ENCODE measurements around the gene SLC26A2.
"Not testable (repeated sequence)": the region's sequence is repeated elsewhere in the genome, so short reads cannot be mapped to it uniquely, and the experiment has no call there.

The SLC26A2 gene

GRCh38 chr5:150006318-150006717 is 45.8 kb downstream of the SLC26A2 start:
- no peak for DNase-seq (ENCODE audit: low read depth)

DNA sequence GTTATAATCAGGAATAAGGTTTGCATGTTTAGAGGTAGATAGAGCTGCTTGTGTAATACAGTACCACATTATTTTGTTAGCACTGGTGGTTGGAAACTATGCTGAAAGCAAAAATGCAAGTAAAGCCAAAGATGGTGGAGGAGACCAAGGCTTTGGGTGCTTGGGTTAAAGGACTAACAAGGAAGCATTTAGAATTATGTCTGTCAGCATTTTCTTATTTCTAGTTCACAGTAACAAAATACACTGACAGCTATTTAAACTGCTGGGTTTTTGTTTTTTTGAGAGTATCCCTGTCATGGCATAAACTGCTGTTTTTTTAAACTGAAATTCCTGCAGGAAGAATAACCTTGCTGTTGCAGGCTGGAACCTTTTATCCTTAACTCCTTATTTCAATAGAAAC is 46.5 kb downstream of the SLC26A2 start:
- no peak for DNase-seq (ENCODE audit: low read depth)

DNA sequence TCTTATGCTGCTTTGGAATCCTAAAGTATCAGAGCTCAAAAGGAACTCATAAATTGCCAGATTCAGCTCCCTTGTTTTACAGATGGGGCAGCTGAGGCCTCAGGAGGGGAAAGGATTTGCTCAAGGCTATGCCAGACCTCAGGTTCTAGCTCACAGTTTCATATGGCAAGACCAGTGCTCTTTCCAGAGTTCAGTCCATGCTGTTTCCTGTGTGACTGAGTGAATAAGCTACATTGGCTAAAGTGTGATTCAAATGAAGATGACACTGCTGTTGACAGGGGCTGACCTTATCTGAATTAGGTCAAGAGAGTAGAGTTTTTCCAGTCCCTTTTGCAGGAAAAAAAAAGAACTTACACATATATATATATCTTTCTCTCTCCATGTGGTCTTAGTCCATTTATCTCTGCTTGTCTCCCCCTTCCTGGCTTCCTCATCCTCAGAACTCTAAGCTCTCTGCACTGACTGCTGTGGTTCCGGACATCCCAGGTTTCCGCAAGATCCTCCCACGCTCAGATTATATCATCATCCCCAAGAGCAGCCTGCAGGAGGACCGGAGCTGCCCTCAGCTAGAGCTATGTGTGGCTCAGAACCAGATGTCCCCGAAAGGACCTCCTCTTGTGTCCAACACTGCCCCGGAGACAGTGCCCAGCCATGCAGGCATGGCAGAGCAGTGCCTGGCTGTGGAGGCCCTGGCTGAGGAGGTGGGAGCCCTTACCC is 49.3 kb downstream of the SLC26A2 start:
- DNase-seq (ENCODE audit: low read depth) = no peak

GRCh38 chr5:150013931-150014330 is 53.4 kb downstream of the SLC26A2 start:
- no peak for DNase-seq (ENCODE audit: low read depth)

DNA sequence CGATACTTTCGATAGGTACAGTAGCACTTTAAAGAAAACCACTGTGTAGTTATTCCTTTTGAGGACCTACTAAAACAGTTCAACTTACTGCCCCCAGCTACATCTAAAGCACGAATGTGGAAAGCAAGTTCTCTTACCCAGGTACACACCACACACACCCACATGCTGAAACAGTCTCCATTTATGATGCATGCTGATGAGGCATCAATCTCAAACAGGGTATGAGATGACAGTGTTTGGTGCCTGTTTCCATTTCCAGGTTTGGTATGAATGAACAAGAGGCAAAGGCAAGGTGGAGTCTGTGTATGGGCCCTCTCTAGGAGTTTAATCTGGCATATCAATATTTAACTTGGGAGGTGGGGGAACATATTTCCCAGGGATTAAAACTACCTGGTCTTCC is 53.9 kb downstream of the SLC26A2 start:
- DNase-seq (ENCODE audit: low read depth) = no peak

DNA sequence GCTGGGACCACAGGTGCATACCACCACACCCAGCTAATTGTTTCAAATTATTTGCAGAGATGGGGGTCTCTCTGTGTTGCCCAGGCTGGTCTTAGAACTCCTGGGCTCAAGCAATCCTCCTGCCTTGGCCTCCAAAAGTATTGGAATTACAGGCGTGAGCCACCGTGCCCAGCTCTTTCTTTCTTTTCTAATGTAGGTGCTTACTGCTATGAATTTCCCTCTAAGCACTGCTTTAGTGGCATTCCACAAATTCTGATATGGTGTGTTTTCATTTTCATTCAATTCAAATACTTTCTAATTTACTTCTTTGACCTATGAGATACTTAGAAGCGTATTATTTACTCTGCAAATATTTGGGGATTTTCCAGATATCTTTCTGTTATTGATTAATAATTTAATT is 54.9 kb downstream of the SLC26A2 start:
- DNase-seq (ENCODE audit: low read depth) = no peak

- no peak for DNase-seq (ENCODE audit: low read depth)
Observed at GRCh38 chr5:150016537-150016936, 56.0 kb downstream of the SLC26A2 start.

- DNase-seq (ENCODE audit: low read depth) = no peak
Observed at GRCh38 chr5:150017226-150018005, 56.9 kb downstream of the SLC26A2 start.

- no peak for DNase-seq (ENCODE audit: low read depth)
Observed at GRCh38 chr5:150020249-150020648, 59.7 kb downstream of the SLC26A2 start.

DNA sequence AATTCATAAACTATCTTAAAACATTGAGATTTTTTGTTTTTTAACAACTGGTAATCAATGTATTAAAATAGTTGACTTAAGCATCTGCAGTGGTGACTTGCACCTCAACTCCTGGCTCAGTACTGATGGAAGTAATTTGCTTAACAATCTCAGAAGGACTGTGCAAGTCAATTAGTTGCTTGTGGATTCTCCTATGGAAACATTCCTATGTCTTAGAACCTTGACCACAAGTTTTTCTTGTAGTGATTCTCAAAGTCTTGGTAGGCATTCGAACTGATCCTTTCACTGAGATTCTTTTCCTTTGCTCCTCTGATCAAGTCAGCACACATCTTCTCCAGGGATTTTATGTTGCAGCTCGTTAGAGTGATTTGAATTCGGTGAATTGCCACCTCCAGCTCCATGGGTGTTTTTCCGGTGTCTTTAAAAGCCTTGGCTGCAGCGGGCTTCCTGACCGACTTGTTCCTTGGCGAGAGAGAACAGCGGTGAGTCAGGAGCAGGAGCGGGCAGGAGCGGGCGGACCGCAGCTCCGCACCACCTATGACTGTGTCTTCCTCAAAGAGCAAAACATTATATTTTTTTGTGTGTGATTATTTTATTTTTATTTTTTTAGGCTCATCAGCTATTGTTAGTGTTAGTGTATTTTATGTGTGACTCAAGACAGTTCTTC is 61.1 kb downstream of the SLC26A2 start:
- DNase-seq (ENCODE audit: low read depth) = no peak

- DNase-seq (ENCODE audit: low read depth) = no peak
Observed at GRCh38 chr5:150022158-150022531, 61.6 kb downstream of the SLC26A2 start.

DNA sequence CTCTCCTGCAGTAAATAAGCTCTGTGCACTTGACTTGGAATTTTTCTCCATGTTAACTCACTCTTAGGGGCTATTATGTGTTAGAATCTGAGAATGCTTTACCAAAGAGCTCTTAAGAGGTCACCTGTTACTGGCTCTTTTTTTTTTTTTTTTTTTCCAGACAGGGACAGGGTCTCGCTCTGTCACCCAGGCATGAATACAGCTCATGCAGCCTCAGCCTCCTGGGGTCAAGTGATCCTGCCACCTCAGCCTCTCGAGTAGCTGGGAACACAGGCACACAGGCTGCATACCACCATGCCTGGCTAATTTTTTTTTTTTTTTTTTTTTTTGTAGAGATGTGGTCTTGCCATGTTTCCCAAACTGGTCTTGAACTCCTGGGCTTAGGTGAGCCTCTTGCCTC is 62.1 kb downstream of the SLC26A2 start:
- no peak for DNase-seq (ENCODE audit: low read depth)

DNA sequence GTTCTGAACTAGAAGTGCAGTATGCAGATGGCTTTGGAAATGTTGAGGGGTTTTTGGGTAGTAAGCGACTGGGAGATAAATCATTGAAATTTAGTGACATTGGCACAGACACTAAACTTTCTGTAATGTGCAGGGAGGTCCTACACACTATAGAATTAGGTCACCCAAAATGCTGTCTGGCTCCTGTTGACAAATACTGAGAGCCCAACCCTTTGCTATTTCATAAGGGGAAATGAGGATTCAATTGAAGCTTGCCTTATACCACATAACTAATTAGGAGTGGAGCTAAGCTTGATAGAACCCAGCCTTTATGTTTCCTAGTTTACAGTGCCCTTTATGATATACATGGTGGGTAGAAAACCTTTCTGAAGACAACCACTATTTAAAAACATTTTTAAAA is 62.6 kb downstream of the SLC26A2 start:
- no peak for DNase-seq (ENCODE audit: low read depth)

DNA sequence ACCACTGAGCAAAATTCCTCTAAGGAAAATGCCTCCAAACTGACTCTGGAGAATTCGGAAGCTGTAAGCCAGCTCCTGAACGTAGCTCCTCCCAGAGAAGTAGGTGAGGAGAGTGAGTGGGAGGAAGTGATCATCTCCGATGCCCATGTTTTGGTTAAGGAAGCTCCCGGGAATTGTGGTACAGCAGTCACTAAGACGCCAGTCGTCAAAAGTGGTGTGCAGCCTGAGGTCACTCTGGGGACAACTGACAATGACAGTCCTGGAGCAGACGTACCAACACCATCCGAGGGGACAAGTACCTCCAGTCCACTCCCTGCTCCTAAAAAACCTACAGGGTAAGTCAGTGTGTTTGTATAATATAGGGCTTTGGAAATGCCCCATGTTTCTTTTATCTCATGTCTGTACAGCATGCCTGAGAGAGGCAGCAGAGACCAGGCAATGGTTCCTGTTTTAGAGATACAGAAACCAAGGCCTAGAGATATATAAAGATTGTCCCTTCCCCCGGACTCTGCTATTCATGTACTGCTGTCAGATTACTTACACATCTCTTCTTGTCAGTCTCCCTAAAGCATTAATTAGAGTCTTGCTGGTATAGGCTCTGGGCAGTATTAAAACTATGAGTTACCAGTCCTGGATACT is 63.9 kb downstream of the SLC26A2 start:
- no peak for DNase-seq (ENCODE audit: low read depth)

- DNase-seq (ENCODE audit: low read depth) = no peak
Observed at GRCh38 chr5:150026682-150027172, 66.2 kb downstream of the SLC26A2 start.

- DNase-seq (ENCODE audit: low read depth) = not testable (repeated sequence)
Observed at GRCh38 chr5:150028047-150028446, 67.5 kb downstream of the SLC26A2 start.

GRCh38 chr5:150033334-150033733 is 72.8 kb downstream of the SLC26A2 start:
- DNase-seq (ENCODE audit: low read depth) = no peak

GRCh38 chr5:150034662-150035061 is 74.1 kb downstream of the SLC26A2 start:
- no peak for DNase-seq (ENCODE audit: low read depth)

GRCh38 chr5:150035139-150035895 is 74.8 kb downstream of the SLC26A2 start:
- DNase-seq (ENCODE audit: low read depth) = no peak

GRCh38 chr5:150036513-150036912 is 76.0 kb downstream of the SLC26A2 start:
- no peak for DNase-seq (ENCODE audit: low read depth)
